Left colon (tissue), 2 donors: ENCODE results near the gene DPH7. TPM values are rescaled to one million over a fixed set of nuclear protein-coding genes. Genes with fewer than 3 reads are reported as not detected.
"Not testable (repeated sequence)": the region's sequence is repeated elsewhere in the genome, so short reads cannot be mapped to it uniquely, and the experiment has no call there.

Experiments used
- ATAC-seq: fragments of 200-7000 bp; cut with Tn5 transposase; one replicate; pipeline ENCODE4 v1.9.1; 2020; ENCODE audit warnings: mild to moderate bottlenecking, moderate library complexity
- DNase-seq, 2 donors: peaks; one replicate each; pipeline ENCODE4 v3.0.0-alpha.2; 2020
- intact Hi-C, 2 donors: fragments of 100-400 bp; cut with DNase I in 1 of 2; cut with micrococcal nuclease in 1 of 2; formaldehyde crosslinking; loops; one replicate each; pipeline versions ENCODE4 v1.11.2 to v1.14.0; 2022; cut with DNase I, micrococcal nuclease
- total RNA-seq, 2 donors: library from RNA; stranded (reverse); fragmentation: NEBNext Ultra II Directional; extraction: Animal tissue kit (Norgen Biotek cat#: 25700); gene quantifications; one replicate each; pipeline ENCODE4 v1.2.1, GENCODE V29; 2021
- donor health status: DM: no; HTN: no; CAD: no.
- donor health status: DM: yes; HTN: yes; CAD: no.

The DPH7 gene
- total RNA-seq, 2 donors from 2014 or later = 21.7 to 27.5 TPM

DNA sequence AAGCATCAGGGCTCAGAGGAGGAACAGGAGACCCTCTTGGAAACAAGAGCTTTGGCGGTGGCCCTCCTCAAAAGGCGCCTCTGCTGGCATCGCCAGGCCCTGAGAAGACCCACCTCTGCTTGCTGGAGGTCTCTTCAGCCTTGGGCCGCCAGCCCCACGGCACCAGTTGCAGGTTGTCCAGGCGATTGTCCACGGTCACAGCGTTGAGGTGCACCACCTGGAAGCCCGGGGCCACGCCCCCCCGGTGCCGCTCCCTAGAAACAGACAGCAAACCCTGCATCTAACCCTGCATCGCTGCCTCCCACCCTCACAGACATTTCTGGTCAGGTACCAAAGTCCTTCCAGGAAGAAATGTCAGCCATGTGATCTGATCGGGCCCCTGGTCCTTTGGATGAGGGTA lies 8.1 kb upstream of the DPH7 start:
- intact Hi-C loops = no loop called here
- no peak for ATAC-seq
- DNase-seq = no peak

DNA sequence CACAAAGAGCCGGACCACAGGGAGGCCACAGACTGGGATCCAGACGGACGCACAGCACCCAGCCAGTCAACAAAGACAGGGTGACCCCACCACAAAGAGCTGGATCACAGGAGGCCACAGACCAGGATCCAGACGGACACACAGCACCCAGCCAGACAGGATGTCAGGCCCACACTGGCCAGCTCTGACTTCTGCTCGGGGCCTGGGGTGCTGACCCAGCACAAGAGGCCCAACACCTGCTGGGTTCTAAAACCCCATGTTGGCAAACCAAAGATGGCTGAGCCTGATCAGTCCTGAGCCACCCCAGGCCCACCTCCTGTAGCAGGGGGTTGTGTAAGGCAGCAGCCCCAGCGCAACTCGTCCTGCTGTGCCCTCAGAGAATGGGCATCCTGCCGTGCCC lies 5.2 kb upstream of the DPH7 start:
- intact Hi-C loops = no loop called here
- no peak for ATAC-seq
- DNase-seq = no peak

DNA sequence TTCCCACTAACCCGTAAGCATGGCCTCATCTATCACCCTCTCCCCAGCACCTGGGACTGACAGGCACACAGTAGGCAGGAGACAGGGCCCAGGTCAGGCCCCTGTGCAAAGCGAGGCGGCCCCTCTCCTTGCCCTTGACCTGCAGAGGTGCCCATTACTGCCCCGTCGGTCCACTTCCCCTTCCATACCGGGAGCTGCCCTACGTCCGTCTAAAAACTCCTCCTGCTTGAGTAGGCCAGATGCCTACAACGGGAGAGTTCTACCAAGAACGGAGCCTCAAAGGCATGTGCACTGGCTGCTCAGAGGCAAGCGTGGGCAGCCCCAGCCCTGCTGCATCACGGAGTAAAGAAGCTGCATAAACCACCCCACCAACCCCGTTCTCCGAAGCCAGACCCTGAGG lies 4.6 kb upstream of the DPH7 start:
- ATAC-seq = no peak
- no peak for DNase-seq
- intact Hi-C loops = no loop called here

DNA sequence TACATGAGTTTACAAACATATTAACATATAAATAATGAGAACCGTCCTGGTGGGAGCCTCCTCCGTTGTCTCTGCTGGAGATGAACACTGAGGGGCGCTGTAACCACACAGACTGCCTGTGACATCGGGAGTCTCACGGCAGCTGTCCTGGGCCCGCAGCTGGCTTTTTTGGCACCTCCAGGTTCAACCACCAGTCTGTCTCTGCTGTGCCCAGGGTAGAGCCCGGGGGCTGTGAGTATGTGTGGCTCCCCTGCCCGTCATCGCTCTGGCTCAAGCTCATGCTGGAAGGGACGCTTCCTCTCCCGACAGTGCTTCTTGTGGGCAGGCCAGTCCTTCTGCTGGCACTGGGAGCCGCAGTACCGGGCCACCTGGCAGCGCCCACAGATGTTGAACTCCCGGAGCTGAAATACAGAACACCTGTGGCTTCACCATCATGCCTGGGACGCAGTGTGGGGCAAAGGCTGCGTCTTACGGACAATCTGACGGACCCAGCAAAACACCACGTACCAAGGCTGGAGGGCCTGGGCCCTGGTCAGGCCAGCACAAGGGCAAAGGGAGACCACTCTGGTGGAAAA lies 3.6 kb upstream of the DPH7 start:
- ATAC-seq (no peak), DNase-seq (no peak)
- intact Hi-C loops = no loop called here

DNA sequence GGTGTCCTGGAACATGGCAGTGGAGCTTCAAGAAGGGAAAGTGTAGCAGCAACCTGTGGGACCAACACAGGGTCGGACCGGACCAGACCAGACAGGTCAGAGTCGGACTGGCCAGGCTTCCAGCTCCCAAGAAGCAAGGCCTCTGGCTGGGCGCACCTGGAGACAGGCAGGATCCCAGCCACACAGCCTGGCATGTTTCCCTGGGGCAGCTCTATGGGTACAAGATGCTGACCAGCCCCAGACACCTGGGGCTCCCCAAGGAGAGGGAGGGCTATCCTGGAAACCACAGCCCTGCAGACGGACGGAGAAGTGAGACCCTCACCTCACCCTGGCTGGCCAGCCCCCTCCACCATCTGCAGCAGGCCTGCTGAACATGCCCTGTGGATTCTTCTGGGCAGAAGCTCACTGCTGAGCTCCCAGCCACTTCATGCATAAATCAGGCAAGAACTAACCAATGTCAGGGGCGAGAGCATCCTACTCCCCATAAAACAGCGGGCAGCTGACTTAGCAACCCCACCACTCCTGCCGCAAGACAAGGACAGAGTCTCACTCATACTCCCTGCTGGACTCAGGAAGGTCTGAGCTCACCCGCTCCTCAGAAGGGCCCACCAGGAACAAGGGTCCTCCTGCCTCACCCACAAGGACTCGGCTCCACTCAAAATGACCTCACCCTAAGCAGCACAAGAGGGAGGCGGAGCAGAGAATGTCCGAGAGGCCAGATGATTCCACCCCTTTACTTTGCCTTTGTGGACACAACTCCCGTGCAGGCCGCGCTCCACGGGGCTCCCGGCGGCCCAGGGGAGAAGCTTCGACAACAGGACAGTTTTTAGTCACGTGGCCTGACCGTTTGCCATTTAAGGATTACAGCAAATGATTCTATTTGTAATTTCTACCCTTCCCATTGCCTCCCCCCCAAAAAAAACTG lies 2.9 kb upstream of the DPH7 start:
- ATAC-seq (no peak), DNase-seq (no peak)
- intact Hi-C loops = no loop called here

DNA sequence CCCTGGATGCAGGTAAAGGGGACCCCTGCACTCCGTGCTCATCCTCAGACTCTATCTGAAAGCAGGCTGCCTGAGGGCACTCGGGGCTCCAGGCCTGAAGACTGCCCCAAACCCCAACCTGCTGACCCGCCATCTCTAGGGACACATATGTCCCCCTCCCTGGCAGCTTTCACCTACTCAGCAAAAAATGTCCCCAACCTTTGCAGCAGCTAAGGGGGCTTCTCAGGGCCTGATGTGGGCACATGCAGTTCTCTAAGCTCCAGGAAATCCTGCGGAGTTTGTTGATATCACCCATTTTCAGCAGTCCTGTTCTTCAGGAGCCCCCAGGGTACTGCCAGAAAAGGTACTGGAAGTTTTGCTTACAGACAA lies 2.2 kb upstream of the DPH7 start:
- ATAC-seq = no peak
- DNase-seq = no peak
- intact Hi-C loops = no loop called here

DNA sequence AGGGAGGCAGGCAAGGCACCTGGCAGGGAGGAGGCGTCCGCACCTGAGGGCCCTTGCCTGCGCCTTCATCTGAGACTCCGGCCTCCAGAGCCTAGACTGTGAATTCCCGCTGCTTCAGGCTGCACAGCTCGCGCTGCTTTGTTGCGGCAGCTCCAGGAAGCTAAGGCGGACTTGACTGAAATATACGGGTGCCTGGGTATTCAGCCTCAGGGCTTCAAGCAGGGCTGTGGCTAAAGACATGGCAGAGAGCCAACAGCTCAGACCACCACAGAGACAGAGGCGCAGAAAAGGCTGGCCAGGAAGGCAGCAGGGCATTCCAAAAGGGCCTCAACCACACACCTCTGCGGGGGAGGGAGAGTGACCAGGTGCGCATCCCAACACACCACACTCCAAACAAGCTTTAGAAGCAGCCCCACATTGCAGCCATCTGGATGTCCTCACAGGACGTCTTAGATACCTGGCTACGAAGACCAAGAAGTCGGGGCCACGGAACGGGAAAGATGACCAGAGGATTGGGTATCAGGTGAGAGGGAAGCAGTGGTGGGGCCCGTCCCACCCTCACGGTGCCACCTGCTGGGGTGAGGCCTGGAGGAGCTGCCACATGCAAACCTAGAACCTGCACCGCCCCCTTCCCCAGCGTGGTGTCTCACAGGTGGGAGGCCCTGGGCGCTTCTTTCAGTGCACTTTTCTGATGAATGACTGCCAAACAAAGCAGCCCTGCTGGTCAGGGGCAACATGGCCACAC lies 1.7 kb upstream of the DPH7 start:
- no peak for DNase-seq
- intact Hi-C loops = no loop called here
- ATAC-seq = no peak

DNA sequence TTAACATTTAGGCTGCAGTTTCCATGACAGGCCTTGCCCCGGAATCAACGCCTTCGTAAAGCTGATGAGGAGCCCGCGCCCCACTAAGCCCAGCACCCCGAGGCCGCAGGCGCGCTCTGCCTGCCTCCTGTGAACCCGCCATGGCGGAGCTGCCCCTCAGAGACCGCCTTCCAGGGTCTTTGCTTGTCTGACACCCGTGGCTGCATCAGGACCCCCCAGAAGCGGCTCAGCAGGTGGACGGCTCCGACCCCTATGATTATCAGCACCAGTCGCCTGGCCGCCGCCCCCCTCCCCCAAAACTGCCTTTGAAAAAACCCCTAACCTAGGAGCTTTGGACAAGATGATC lies 507 bp upstream of the DPH7 start:
- DNase-seq (no peak), ATAC-seq (no peak)
- intact Hi-C loops = no loop called here

DNA sequence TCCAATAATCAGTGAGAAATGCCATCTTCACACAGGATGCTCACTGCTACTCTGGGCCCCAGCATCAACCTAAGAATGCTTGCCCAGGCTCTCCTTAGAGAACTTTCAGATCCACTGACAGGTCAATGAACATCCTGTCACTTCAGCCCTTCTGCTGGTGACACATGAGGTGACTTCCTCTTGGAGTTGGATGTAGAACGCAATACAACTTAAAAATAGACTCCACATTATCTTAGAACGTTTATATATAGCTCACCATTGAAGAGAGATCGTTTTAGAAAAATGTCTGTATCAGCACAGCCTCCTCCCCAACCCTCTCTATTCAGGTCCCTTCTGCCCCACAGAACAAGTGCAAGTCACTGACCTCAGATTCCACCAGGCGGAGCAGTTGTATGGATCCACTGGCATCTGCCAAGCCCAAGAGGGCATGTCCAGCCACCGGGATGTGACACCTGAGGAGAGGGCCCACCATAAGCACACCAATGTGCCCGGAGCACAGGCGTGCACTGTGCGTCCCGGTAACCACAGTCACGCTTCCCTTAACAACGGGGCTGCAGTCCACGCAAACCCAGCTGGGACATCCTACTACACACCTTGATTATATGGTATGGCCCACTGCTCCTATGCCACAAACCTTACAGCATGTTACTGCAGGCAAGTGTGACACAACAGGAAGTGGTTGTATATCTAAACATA lies 2.9 kb downstream of the DPH7 start:
- DNase-seq = no peak
- no peak for ATAC-seq
- intact Hi-C loops = no loop called here

DNA sequence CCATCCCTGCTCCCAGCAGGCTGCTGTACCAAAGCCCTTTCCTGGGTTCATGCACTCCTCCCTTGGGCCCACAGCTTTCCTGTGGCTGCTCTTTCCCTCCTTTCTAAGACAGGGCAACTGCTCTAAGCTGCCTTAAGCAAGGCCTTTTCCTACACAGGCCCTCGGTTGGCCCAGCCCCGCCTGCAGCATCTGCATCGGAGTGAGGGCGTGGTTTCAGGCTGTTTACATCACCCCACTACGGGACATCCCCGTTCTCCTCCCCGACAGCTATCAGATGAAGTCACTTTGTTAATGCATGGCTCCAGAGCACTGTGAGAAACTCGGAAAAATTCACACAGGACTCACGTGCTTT lies 3.4 kb downstream of the DPH7 start:
- no peak for DNase-seq
- no peak for ATAC-seq
- intact Hi-C loops = no loop called here

DNA sequence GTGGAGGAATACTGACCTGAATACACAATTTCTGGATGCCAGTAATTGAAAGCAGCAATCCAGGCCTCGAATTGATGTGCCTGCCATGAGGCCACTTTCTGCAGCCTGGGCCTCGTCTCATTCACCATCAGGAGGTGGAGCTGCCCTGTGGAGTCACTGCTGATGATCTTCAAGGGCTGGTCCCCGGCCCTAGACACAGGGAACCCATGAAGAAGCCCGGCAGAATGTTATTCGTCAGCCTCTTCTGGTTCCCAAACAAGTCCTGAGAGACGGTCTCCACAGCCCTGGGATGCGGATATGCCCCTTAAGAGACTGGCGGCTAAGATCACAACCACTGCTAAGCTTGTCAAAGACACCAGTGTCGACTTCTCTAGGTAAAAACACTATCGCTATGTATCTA lies 4.5 kb downstream of the DPH7 start:
- ATAC-seq = no peak
- no peak for DNase-seq
- intact Hi-C loops = no loop called here

DNA sequence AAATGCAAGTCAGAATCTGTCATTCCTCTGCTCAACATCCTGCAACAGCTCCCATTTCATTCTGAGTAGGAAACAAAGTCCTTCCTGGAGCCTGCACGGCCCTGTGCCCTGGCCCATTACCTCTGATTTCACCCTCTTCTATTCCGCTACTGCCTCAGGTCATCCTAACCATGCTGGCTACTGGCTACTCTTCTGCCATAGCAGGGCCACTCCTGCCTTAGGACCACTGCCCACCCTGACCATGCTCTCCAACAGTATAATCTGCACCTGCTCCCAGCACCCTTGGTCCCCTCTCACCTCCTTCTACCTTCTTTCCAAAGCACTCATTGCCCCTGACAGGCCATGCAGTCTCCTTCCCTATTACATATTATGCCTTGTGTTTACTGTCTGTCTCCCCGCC lies 8.2 kb downstream of the DPH7 start:
- DNase-seq = no peak
- no peak for ATAC-seq
- intact Hi-C loops = no loop called here

DNA sequence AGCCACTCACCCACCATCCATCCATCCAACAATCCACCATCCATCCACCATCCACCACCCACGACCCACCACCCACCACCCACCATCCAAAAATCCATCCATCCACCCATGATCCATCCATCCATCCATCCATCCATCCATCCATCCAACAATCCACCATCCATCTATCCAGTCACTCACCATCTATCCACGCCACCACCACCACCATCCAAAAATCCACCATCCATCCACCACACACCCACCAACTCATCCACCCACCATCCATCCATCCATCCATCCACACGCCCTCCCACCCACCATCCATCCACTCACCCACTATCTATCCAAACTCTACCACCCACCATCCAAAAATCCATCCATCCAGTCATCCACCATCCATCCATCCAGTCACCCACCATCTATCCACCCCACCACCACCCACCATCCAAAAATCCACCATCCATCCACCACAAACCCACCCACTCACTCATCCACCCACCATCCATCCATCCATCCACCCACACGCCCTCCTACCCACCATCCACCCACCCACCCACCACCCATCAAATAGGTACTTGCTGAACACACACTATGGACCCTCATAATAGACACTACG lies 9.0 kb downstream of the DPH7 start:
- no peak for ATAC-seq
- no peak for DNase-seq
- intact Hi-C loops = no loop called here

DNA sequence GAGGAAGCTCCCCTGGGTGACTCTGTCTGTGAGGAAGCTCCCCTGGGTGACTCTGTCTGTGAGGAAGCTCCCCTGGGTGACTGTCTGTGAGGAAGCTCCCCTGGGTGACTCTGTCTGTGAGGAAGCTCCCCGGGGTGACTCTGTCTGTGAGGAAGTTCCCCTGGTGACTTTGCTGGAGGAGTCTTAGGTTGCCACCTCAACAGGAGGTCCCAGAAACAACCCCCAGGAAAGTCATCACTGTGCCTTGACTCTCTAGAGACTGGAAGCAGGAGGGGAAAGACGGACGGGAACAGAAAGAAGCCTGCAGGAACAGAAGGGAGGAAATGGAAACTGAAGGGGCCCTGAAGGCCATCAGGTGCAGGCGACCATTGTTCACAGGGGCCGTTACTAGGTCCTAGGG lies 10.3 kb downstream of the DPH7 start:
- ATAC-seq, DNase-seq, intact Hi-C loops: not testable (repeated sequence)

DNA sequence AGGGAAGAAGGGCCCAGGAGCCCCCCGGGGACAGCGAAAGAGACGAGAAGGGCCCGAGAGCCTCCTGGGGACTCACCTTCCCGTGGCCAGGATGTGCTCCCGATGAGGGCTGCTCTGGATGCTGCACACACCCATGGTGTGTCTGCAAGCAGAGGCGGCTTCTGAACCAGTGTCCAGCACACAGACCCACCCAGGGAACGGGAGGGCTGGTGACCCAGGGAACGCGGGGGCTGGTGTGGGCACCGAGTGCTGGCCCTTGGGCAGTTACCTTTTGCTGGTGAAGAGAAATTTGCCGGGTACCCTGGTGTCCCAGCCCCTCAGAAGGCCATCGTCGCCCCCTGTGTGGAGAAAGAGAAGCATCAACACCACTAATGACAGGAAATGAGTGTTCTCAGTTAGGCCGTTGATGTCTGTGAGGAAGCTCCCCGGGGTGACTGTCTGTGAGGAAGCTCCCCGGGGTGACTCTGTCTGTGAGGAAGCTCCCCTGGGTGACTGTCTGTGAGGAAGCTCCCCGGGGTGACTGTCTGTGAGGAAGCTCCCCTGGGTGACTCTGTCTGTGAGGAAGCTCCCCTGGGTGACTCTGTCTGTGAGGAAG lies 13.8 kb downstream of the DPH7 start:
- DNase-seq = no peak
- no peak for ATAC-seq
- intact Hi-C loops = no loop called here

DNA sequence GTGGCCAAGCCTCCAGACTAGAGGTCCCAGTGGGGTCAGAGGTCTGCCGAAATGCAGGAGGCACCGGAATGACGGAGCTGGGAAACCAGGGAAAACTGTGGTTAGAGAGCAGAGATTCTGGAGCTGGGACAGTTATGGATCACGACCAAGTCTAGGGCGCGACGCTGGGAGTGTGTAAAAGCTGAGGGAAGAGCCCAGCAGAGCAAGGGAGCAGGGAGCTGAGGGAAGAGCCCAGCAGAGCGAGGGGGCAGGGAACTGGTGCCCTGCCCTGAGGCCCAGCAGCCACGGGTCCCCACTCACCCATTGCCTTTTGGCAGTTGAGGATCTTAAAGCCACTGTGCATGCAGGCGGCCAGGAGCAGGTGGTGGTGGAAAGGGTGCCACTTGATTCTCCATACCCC lies 14.6 kb downstream of the DPH7 start:
- DNase-seq (no peak), ATAC-seq (no peak)
- intact Hi-C loops = no loop called here

DNA sequence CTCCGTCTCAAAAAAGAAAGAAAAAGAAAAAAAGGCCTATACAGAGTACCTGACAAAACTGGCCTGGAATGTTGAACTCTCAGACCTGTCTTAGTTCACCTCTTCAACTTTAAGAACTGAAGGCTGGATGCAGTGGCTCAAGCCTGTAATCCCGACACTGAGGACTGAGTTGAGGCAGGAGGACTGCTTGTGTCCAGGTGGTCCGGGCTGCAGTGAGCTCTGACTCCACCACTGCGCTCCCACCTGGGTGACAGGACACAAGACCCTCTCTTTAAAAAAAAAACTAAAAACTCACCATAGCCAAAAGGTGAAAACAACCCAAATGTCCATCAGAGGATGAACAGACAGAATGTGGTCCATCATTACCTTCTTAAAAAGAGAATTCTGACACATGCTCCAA lies 20.6 kb downstream of the DPH7 start:
- intact Hi-C loops = no loop called here
- no peak for DNase-seq
- no peak for ATAC-seq

DNA sequence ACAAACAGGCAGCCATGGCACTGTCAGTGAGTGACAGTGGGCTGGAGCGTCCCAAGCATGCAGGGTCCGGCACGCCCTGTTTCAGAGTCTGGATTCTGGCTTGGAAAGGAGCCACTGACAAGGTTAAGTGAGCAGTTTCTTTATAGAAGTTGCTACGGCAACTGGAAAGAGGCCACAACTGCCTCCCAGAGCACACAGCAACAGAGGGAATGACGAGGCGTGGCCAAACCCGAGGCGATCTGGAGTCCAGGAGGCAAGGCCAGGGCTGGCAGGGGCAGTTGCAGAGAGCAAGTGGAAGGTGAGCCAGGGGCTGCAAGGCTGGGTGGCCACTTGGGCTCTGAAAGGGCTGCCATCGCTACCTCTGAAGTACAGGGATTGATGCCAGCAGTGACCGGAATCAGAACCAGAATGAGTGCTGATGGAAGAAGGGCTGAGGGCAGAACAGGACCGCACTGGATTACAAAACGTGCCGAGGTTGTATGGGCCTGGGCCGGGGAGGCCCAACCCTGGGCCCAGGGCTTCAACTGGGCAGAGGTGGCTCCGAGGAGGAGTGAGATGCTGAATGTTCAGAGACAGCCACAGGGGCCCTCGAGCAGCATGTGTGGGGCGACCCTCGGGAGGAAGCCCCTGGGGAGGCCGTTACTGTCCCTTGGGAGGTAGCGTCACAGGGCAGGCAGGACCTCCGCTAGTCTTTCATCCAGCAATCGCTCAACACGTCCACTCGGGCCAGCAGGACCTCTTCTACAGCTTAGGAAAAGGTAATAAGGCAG lies 22.5 kb downstream of the DPH7 start:
- DNase-seq (peak; percentile 70 to 76), ATAC-seq (peak; percentile 57)
- intact Hi-C loops = no loop called here
